ENCODE results near the gene CDK3.
"Not testable (repeated sequence)": the region's sequence is repeated elsewhere in the genome, so short reads cannot be mapped to it uniquely, and the experiment has no call there.

The CDK3 gene
- 0 to 0.49 (median 0.25) reads per million in 18 experiments for total RNA-seq

DNA sequence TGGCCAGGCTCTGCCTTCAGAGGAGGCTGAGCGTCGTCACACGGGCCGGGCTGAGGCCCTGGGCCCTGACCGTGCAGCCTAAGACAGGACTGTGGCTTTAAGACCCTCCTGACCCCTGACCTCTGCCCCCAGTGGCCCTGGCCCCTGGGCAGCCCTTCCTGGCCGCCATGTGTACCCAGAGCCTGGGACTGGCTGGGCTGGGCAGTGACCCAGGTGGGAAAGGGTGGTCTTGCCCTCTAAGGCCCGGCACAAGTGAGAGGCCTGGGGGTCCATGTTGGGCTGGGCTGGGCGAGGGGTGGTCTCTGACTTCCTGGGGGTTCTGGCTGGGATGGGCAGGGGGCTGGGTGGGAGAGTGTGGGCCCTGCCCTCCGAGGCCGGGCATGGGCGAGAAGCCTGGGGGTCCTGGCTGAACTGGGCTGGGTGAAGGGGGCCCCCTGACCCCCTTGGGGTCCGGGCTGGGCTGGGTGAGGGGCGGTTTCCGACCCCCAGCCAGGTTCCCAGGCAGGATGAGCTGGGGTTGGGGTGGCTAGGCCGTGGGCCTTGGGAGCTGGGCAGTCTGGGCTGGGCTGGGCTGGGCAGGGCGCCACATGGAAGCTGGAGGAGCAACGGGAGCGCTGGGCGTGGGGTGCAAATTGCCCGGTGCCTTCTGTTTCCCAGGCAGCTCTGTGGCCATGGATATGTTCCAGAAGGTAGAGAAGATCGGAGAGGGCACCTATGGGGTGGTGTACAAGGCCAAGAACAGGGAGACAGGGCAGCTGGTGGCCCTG is at the start of gene CDK3:
TSS of gene CDK3 (plus strand) at position 101 of the 767 bp plus-strand sequence. CDS start at position 672, 571 bp downstream.
- DNase-seq: no peak

DNA sequence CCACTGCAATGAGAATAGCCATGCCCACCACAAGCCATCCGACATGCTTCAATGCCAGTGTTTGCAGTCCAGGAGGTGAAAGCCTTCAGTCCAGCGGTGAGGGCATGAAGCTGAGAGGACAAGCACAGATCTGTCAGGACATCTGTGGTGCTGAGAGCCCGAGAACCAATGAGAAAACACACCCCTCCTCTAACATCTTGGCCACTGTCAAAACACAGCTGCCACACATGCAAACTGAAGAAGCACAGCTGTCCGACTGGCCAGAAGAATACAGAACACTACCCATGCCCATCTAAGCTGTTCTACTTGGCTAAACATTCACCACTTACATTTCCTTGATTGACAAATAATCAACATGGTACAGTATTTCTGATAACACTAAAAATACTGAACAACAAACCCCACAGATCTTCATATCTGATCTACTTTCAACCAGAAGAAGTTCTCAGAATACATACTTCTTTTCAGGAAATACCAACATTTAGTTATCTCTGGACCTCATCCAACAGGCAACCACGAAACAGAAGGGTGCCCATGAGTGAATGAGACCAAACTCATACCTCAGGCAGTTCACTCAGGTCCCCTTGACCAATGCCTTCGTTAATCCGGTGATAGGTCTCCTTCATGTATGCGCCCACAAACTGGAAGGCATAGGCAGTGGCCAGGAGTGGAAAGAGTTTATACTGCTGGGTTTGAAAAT is 49.6 kb upstream of the CDK3 start:
- DNase-seq: no peak

DNA sequence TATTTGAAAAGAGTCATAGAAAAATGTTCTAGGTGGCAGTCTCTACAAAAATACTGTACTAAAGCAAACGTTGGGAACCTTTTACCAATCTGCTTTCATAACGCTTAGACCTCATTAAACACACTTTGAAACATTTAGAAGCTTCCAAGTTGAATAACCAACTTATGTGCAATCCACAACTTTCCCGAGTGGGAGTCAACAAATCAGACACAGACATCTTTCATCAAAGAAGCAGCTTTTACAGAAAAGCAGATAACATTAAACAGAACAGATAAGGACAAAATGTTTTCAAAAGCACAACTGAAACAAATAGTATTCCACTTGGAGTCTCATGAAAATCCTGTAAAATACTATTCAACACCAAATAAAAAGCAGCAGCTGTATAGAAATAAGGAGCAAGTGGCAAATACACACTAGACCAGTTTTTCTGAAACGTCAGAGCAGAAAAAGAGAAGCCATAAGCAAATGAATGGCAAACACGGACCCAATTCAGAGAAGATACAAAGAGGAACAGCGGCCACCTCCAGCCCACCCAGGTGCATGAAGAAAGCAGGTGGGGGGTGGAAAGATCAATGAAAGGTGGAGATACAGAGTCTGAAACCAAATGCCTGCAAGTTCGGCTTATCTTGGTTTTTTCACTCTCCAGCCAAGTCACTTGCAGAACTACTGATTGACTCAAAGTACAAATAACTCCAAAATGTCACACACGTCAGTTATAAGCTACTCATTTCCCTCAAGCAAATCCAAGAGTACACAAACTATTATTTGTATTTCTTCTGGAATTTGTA is 41.4 kb upstream of the CDK3 start:
- DNase-seq: no peak

DNA sequence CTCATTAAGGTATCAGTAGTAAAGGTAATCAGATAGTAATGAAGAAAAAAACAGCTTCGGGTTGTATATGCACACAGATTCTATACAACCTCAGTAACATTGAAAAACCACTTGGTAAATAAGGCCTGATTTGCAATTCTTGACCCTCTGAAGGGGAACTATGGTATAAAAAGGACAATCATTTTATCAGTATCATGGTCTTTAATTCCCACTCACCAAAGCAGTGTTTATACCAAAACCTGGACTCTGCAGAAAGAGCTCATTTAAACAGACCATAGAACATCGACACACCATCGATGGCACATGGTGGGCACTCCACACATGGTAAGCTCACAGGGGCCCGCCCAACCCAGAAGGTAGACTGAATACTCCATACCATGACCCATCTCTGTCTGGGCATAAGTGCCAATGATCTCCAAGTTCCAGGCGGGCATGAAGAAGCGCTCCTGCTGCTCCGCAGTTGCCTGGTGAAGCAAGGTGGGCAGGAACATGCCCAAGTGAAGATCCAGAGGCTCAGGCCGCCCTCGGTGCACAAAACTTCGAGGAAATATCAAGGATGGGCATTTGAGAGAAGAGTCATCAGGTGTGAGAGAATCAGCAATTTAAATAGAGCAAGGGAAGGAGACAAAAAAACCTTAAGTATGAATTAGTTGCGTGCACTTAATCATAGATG is 40.7 kb upstream of the CDK3 start:
- no peak for DNase-seq

DNA sequence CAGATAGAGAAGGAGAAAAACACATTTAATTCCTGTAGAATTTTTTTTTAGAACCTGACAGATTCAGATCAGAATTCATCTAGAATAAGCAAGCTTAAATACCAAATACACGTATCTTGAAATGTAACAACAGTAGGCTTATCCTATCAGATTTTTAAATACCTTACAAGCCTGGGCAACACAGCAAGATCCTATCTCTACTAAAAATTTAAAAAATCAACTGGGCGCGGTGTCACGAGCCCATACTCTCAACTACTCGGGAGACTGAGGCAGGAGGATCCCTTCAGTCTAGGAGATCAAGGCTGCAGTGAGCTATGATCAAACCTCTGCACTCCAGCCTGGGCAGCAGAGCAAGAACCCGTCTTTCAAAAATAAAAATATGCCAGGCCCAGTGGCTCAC is 35.2 kb upstream of the CDK3 start:
- no peak for DNase-seq

DNA sequence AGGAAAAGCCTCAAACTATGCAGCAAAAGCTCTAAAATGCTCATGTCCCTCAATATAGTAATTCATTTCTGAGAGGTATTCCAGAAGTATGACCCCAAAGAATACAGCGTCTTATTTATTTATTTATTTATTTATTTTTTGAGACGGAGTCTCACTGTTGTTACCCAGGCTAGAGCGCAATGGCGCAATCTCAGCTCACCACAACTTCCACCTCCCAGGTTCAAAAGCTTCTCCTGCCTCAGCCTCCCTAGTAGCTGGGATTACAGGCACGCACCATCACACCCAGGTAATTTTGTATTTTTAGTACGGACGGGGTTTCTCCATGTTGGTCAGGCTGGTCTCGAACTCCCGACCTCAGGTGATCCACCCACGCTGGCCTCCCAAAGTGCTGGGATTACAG is 31.6 kb upstream of the CDK3 start:
- not testable (repeated sequence) for DNase-seq

DNA sequence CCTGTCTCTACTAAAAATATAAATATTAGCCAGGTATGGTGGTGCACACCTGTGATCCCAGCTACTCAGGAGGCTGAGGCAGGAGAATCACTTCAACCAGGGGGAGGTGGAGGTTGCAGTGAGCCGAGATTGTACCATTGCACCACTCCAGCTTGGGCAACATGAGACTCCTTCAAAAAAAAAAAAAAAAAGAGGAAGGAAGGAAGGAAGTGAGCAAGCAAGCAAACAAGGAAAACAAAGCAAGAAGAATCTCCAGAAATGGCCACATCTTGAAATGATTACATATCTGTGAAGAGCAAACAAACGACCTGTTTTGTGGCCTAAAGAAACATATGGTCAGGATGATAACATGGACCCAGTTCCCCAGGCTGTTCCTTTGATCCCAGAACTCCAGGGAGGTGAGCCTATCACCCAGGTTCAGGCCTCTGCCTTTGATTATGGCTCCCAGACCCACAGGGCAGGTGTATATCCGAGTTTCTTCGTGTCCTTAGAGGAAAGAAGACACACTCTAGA is 30.6 kb upstream of the CDK3 start:
- DNase-seq: peak; percentile 56 to 72

DNA sequence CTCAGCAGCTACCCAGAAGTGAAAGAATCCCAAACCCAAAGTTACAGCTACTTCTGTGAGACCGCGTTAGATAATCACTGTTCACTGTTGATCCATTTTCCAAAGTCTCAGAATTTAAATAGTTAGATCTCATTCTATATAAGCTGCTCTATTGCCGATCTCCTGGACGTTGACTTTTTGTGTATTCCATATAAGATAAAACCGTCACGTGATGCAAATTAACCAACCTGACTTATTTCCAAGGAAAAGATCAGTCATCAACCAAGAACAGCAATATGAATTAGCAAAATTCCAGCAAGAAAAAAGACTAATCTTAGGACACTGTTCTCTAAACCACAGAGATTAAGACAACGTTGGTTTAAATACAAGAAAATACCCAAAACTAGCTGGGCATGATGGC is 30.0 kb upstream of the CDK3 start:
- no peak for DNase-seq

DNA sequence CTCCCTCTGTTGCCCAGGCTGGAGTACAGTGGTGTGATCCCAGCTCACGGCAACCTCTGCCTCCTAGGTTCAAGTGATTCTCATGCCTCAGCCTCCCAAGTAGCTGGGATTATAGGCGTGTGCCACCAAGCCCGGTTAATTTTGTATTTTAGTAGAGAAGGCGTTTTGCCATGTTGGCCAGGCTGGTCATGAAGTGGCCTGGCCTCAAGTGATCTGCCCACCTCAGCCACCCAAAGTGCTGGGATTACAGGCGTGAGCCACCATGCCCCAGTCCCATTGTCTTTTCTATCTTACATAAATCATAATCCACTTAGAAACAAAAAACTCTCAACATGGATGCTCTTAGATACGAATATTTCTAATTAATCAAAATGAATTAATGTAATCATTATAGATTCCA is 25.5 kb upstream of the CDK3 start:
- not testable (repeated sequence) for DNase-seq

DNA sequence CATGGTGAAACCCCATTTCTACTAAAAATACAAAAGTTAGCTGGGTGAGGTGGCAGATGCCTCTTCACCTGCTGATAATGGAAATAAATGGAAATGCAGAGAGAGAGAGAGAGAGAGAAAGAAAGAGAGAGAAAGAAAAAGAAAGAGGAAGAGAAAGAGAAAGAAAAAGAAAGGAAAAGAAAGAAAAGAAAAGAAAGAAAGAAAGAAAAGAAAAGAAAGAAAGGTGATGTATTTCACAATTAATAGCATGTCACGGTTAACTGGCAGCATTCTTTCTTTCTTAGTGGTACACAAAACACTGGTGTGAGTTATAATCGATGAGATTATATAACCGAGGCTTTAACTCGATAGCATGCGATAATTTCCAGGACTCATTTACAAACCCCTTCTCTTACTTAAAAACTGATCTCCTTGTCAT is 24.9 kb upstream of the CDK3 start:
- no peak for DNase-seq

DNA sequence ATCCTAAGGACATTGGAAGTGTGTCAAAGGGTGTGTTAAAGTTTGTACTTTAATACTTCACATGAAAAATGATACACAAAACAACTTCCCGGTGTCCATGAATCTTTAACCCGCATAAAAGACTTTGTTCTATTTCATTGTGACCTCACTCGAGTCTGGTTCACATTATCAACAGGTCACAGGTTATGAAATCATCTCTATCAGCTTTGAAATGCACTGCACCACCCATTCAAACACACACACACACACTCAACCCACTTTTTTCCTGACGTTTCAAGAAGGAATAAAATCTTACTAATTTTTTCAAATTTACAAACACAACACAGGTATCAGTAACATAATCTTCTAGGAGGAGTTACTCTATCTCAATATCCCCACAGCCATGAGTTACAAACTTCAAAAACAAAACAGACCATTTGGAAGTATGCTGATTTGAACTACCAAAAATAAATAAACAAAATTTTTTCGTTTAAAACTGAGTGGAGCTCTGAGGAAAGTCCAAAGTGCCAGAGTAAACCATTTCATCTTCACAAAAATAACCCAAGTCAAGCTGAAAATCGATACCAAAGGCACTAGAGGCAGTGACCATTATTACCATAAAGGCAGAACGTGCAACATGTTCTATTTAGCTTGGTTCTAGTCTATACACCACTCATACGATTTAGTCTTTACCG is 24.3 kb upstream of the CDK3 start:
- no peak for DNase-seq

DNA sequence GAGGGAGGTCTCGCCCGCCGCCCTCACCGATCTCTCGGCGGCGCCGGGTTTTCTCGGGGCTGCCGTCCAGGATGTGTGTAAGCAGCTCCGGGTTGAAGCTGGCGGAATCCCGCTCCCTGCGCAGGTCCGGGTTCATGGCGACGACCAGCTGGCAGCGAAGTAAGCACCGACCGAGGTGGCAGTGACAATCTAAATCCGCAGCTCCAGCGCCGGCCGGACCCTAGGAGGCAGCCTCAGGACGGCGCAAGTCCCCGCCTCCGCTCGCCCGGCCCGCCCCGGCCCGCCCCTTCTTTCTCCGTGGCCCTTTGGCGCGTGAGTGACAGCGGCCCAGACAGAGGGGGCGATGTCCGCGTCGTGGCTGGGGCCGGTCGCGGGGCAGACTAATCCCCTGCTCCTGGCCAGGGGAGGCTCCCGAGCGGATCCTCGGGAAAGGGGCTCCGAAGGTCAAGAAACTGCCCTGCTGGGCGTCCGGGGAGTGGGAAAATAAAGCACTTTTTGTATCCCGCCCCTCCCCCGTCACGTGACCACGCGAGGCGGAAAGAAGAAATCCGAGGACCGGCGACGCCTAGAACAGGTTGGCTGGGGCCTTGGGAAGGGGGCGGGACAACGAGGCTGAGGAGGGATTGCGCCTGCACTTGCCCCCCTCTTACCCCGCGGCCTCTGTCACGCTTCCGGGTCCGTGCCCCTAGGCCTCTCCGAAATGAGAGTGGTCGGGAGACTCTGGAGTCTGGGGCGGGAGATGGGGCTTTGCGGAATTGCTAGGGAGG is 21.5 kb upstream of the CDK3 start, which contains the start of the genes ACOX1 and TEN1:
TSS of gene ACOX1 (minus strand) at position 229 of the 767 bp plus-strand sequence. CDS start at position 136, 93 bp downstream.
TSS of gene TEN1 (plus strand) at position 303 of the 767 bp plus-strand sequence. CDS start 6,953 bp downstream, outside the sequence.
- peak; percentile 95 to 96 for DNase-seq

DNA sequence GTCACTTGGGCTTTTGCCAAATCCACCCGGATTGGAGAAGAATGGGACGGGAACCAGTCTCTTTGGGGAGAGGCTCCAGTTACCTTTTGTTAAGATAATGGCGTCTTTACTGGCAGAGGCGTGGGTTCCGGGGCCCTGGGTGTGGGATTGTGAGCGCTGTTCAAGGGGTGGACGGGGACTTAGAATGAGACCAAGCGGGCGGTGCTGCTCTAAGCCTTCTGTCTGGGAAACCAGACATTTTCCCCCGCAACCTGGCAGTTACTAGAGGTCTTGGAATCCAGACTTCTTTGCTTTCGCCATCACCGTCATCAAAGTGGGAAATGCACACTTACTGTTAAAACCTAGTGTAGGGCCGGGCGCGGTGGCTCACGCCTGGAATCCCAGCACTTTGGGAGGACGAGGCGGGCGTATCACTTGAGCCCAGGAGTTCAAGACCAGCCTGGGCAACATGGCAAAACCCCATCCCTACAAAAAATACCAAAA is 20.9 kb upstream of the CDK3 start:
- DNase-seq: no peak

DNA sequence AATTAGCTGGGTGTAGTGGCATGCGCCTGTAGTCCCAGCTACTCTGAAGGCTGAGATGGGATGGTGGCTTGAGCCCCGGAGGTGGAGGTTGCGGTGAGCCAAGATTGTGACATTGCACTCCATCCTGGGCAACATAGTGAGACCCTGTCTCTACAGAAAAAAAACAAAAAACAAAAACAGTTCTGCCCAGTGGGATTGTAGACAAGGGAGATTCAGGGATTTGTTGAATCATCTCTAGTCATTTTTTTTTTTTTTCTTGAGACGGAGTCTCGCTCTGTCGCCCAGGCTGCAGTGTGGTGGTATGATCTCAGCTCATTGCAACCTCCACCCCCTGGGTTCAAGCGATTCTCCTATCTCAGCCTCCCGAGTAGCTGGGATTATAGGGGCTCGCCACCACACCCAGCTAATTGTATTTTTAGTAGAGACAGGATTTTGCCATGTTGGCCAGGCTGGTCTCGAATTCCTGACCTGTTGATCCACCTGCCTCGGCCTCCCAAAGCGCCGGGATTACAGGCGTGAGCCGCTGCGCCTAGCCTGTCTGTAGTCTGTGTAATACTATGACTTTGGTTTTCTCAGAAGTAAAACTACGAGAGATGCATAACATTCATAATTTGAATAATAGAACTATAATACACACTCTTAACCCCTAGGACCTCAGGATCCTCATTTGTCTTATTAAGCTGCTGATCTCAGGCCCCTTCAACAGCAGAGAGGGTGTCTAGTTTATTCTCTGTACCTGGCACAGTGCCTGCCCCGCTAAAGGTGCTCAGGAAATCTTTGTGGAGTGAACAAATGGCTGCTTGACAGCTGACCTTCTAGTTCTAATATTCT is 20.3 kb upstream of the CDK3 start:
- peak in 1 of 2 donors; percentile 8 for DNase-seq

DNA sequence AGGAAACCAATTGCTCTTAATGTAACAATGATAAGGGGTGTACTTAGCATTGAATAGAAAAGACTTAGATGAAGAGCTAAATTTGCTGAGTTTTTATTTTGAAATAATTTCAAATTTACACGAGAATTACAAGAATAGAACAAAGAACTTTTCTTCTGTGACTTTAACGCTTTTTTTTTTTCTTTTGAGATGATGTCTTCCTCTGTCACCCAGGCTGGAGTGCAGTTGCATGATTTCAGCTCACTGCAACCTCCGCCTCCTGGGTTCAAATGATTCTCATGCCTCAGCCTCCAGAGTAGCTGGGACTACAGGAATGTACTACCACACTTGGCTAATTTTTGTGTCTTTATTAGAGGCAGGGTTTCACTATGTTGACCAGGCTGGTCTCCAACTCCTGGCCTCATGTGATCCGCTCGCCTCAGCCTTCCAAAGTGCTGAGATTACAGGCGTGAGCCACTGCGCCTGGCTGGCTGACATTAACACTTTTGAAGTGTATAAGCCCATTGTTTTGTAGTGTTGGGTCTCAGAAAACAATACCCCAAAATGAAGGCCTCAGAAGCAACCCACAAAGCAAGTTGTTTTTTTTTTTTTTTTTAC is 19.5 kb upstream of the CDK3 start:
- no peak for DNase-seq

DNA sequence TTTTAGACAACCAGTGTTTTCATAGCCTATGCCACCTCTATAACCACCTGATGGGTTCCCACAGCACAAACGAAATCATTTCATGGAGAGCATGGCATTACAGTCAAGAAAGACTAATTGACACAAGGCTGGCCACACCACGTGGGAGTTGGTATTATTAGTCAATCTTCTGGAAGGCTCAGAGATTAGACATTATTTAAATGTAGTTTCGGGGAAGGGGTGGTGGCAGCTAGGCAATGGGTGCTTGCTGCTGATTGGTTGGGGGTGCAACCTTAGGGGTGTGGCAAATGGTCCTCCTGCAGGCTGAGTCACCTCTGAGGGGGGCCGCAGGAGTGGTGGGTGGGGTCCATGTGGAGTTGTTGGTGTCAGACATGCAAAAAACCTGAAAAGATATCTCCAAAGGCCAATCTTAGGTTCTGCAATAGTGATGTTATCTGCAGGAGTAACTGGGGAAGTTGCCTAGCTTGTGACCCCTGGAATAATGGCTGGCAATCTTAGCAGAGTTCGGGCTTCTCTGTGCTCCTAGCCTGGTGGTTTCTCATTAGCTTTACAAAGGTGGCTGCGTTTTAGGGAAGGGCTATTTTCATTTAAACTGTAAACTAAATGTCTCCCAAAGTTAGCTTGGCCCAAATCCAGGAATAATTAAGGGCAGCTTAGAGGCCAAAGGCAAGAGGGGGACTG is 17.0 kb upstream of the CDK3 start:
- peak; percentile 57 to 66 for DNase-seq

DNA sequence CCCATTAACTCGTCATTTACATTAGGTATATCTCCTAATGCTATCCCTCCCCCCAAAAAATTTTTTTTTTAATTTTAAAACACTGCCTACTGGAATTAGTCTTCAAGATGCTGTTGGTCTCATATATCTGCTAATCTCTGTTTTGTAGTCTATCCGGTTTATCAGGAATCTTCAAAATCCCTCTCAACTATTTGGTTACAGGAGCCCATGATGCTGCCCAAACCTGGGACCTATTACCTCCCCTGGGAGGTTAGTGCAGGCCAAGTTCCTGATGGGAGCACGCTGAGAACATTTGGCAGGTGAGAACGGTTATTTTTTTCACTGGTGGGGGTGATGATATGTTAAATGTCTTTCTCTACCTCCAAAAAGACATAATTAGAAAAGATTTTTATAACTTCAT is 14.7 kb upstream of the CDK3 start:
- DNase-seq: no peak

DNA sequence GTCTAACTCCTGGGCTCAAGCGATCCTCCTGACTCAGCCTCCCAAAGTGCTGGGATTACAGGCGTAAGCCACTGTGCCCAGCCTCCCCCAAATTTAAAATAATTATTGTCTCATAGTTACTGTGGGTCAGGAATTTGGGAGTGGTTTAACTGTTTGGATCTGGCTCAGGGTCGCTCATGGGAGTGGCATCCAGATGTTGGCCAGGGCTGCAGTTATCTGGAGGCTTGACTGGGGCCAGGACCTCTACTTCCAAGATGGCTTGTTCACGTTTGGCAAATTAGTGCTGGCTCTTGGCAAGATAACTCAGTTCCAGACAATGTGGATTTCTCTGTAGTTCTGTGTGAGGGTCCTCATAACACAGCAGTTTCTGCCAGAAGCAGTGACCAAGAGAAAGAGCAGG is 13.6 kb upstream of the CDK3 start:
- no peak for DNase-seq

DNA sequence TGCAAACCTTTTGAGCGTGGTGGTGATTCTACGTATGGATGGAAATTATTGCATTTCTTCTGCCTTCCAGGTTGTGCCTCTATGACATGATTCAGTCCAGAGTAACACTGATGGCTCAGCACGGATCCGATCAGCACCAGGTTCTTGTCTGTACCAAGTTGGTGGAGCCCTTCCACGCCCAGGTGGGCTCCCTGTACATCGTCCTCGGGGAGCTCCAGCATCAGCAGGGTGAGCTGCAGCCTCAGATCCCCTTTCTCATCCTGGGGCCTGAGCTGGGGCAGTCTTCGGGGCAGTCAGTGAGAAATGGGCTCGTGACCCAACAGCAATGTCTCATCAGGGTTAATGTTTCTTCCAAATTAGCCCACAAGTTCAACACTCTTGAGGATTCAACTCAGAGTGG is 9.3 kb upstream of the CDK3 start:
- DNase-seq: no peak

Measured in inflammatory macrophage (primary cell).